OCI-LY7 (cell line): ENCODE results near the gene MS4A4A. TPM values are rescaled to one million over a fixed set of nuclear protein-coding genes. Genes with fewer than 3 reads are reported as not detected.
A peak's percentile ranks its signal among the peaks of the same experiment; 100 is the strongest.

Experiments
- Bru-seq: library from RNA; stranded (reverse); fragments of 400-500 nt; gene quantifications from one replicate; lab custom pipeline; 2021; lab: Mats Ljungman, UMichigan
- BruChase-seq, 2 experiments: library from RNA; stranded (reverse); fragments of 400-500 nt; gene quantifications; one replicate each; lab custom pipeline; 2021; lab: Mats Ljungman, UMichigan
- BruUV-seq: library from RNA; stranded (reverse); fragments of 400-500 nt; replicated peaks from 2 replicates; lab custom pipeline; 2021; lab: Mats Ljungman, UMichigan
- CTCF ChIA-PET: fragments of 300-600 bp; sonication (Branson Sonifier 250); formaldehyde crosslinking; loops from one replicate; lab custom pipeline; 2022; ENCODE audit warnings: antibody characterized with exemption; ENCODE audit not compliant: unreplicated experiment; lab: Charles Lee
- POLR2A ChIA-PET: fragments of 300-600 bp; sonication (Branson Sonifier 250); formaldehyde crosslinking; loops from one replicate; lab custom pipeline; 2022; ENCODE audit warnings: antibody characterized with exemption; lab: Charles Lee
- DNase-seq: peaks from one replicate; pipeline ENCODE4 v3.0.0-alpha.2; 2015; ENCODE audit warnings: low spot score
- H2AFZ ChIP-seq: fragments of 200-600 bp; sonication (generic), shearing (Covaris generic); 2 replicates; pipeline ENCODE4 v1.6.1; 2014; ENCODE audit warnings: mild to moderate bottlenecking, antibody characterized with exemption, low read length, moderate library complexity
- H3K27ac ChIP-seq: fragments of 200-600 bp; sonication (generic); 2 replicates; pipeline ENCODE4 v1.5.1; 2014; ENCODE audit warnings: mixed run types, low read depth, mild to moderate bottlenecking, moderate library complexity, low read length, inconsistent platforms; ENCODE audit not compliant: poor library complexity, severe bottlenecking
- H3K36me3 ChIP-seq: fragments of 200-600 bp; sonication (generic); 2 replicates; pipeline ENCODE4 v1.6.1; 2014; ENCODE audit warnings: mild to moderate bottlenecking, antibody characterized with exemption, low read length, moderate library complexity, mixed read lengths; ENCODE audit not compliant: insufficient read depth
- H3K4me1 ChIP-seq: fragments of 200-600 bp; sonication (generic); 2 replicates; pipeline ENCODE4 v1.5.1; 2014; ENCODE audit warnings: mild to moderate bottlenecking, low read length; ENCODE audit not compliant: insufficient read depth, poor library complexity, severe bottlenecking
- H3K4me2 ChIP-seq: fragments of 200-600 bp; sonication (generic); 2 replicates; pipeline ENCODE4 v1.6.1; 2014; ENCODE audit warnings: mild to moderate bottlenecking, low read length
- H3K4me3 ChIP-seq: fragments of 200-600 bp; sonication (generic); 2 replicates; pipeline ENCODE4 v1.5.1; 2014; ENCODE audit warnings: mild to moderate bottlenecking, low read depth, low read length; ENCODE audit not compliant: poor library complexity, severe bottlenecking
- H3K79me2 ChIP-seq: fragments of 200-600 bp; sonication (generic); 2 replicates; pipeline ENCODE4 v1.6.1; 2016; ENCODE audit warnings: low read depth, mild to moderate bottlenecking, low read length, moderate library complexity, mixed read lengths; ENCODE audit not compliant: insufficient read depth
- H3K9me2 ChIP-seq: fragments of 200-600 bp; sonication (generic); 2 replicates; pipeline ENCODE4 v1.6.1; 2016; ENCODE audit warnings: mild to moderate bottlenecking, low read length, mixed read lengths; ENCODE audit not compliant: insufficient read depth
- H3K9me3 ChIP-seq: fragments of 200-600 bp; sonication (generic); 2 replicates; pipeline ENCODE4 v1.6.1; 2014; ENCODE audit warnings: mild to moderate bottlenecking, mixed run types, low read length, mixed read lengths
- H4K20me1 ChIP-seq: fragments of 200-600 bp; sonication (generic); 2 replicates; pipeline ENCODE4 v1.6.1; 2014; ENCODE audit warnings: mild to moderate bottlenecking, antibody characterized with exemption, low read length, moderate library complexity, mixed read lengths; ENCODE audit not compliant: insufficient read depth
- CTCF ChIP-seq: fragments of 200-600 bp; sonication (generic); conservative IDR thresholded peaks from 2 replicates; pipeline ENCODE4 v1.5.1; 2014; ENCODE audit warnings: mild to moderate bottlenecking, antibody characterized with exemption, low read length, moderate library complexity, mixed read lengths
- EZH2phosphoT487 ChIP-seq: fragments of 200-600 bp; sonication (generic); IDR thresholded peaks from 2 replicates; pipeline ENCODE4 v1.6.1; 2018; ENCODE audit warnings: low read depth, borderline replicate concordance, mild to moderate bottlenecking, mixed run types, antibody characterized with exemption, low read length, moderate library complexity, mixed read lengths
- intact Hi-C: fragments of 100-400 bp; cut with micrococcal nuclease; formaldehyde crosslinking; loops from one replicate; pipeline ENCODE4 v1.10.0; 2022; ENCODE audit not compliant: unreplicated experiment
- long read RNA-seq: library from polyadenylated mRNA; stranded (forward); transcript quantifications from one replicate; pipeline ENCODE4 v2.0.0, GENCODE V29; 2022
- total RNA-seq, 2 experiments: library from RNA; depleted of rRNA in 1 of 2; stranded (reverse); fragments of >200 nt in 1 of 2; shearing (Covaris generic) in 1 of 2; gene quantifications; 2 replicates each; pipeline ENCODE4 v1.2.3, GENCODE V29; 2014 to 2022

Gene MS4A4A
- 0.51 TPM in 1 of 2 replicates, not detected in the other for total RNA-seq (2014; rRNA removed; shearing (Covaris generic))
- total RNA-seq (2022): not detected in 2 replicates
- percentile 8 among the genes with signal in this experiment for Bru-seq, nascent RNA
- percentile 5 among the genes with signal in this experiment for BruChase-seq, experiment 1, labeled RNA remaining after a 6-hour chase
- BruChase-seq, experiment 2, labeled RNA remaining after a 2-hour chase: percentile 5 among the genes with signal in this experiment
- long read RNA-seq: 0 reads

DNA sequence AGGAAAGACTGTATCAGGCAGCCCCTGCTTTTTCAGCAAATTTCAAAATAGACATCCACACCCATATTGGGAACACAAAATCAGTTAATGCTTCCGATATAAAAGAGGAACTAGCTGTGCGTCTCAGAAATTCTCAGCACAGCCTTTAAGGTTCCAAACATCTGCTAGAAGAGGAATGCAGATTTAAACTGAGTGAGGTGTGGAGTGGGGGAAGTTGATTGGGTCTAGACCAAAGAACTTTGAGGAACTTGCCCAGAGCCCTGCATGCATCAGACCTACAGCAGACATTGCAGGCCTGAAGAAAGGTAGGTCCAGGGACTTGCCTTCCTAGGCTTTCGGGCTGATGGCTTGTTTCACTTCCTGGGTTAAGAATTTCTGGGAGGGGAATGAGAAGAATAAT, at the start of gene MS4A4A:
Gene MS4A4A, plus strand, starts transcription at position 255 of the 400 bp plus-strand sequence. Its CDS starts 10 bp downstream, at position 265.
- peak; percentile 48 for DNase-seq
- ChIA-PET CTCF (no interaction called here), POLR2A (no interaction called here)
- no peak for TF ChIP-seq EZH2phosphoT487
- no peak for TF ChIP-seq CTCF
- Histone ChIP-seq H4K20me1 (no peaks in the 10 kb centered on the region), H3K36me3 (no peaks in the 10 kb centered on the region), H3K79me2 (no peaks in the 10 kb centered on the region), H3K9me3 (no peaks in the 10 kb centered on the region), H2AFZ (peak within 1 kb of the TSS; percentile 33; the same call in 1 of the 2 replicates), H3K4me1 (peaks cover 12% of the 10 kb centered on the region), H3K4me2 (peak within 1 kb of the TSS; percentile 12; the same call in 1 of the 2 replicates), H3K27ac (no peak within 1 kb of the TSS), H3K9me2 (no peaks in the 10 kb centered on the region), H3K4me3 (no peak within 1 kb of the TSS)
- intact Hi-C loops: no loop called here
- BruUV-seq: no TSS peak

DNA sequence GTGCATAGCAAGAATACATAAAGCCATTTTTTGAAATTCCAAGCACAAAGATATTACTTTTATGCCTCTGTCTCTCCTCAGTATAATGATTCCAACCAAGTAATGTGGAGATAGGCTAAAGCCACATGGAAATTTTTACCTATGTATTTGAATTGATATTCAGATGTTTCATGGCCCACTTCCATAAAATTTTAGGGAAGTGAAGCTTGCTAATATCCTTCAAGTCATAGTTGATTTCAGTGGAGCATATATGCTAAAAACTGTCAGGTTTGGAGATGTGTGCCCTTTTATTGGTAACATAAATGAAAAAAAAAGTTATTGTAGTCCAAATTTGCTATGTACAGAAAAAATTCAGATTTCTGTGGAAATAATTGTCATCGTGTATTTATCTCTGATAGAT, 49.8 kb upstream of the MS4A4A start:
- intact Hi-C loops: no loop called here
- Histone ChIP-seq H3K9me3 (no peaks in the 10 kb centered on the region), H3K9me2 (no peaks in the 10 kb centered on the region), H3K27ac (no peak overlapping the region), H3K4me2 (no peak overlapping the region), H3K36me3 (no peaks in the 10 kb centered on the region), H3K4me3 (no peak overlapping the region), H3K79me2 (no peaks in the 10 kb centered on the region), H2AFZ (no peak overlapping the region), H3K4me1 (no peaks in the 10 kb centered on the region), H4K20me1 (no peaks in the 10 kb centered on the region)
- ChIA-PET CTCF (no interaction called here), POLR2A (interaction anchor here (1.8 kb wide), 1 partner anchor 14 kb away, joined by 5 read pairs; no protein-coding TSS in a partner anchor)
- DNase-seq: no peak
- no TSS peak for BruUV-seq
- no peak for TF ChIP-seq CTCF
- TF ChIP-seq EZH2phosphoT487: no peak

GRCh38 chr11:60235321-60235720, 45.1 kb upstream of the MS4A4A start:
- intact Hi-C loops: no loop called here
- H3K36me3 ChIP-seq: no peaks in the 10 kb centered on the region
- no TSS peak for BruUV-seq
- no peaks in the 10 kb centered on the region for H3K9me2 ChIP-seq
- TF ChIP-seq CTCF (no peak), EZH2phosphoT487 (no peak)
- no peak for DNase-seq
- CTCF ChIA-PET: no interaction called here
- H2AFZ ChIP-seq: no peak overlapping the region
- H3K9me3 ChIP-seq: no peaks in the 10 kb centered on the region
- H3K79me2 ChIP-seq: no peaks in the 10 kb centered on the region
- POLR2A ChIA-PET: no interaction called here
- no peaks in the 10 kb centered on the region for H3K4me1 ChIP-seq
- no peaks in the 10 kb centered on the region for H4K20me1 ChIP-seq
- H3K4me3 ChIP-seq: no peak overlapping the region
- H3K4me2 ChIP-seq: no peak overlapping the region
- H3K27ac ChIP-seq: no peak overlapping the region
